WTC11 (cell line): Measurements from ENCODE around the gene PARD3B. TPM values are rescaled to one million over a fixed set of nuclear protein-coding genes. Genes with fewer than 3 reads are reported as not detected.

Source experiments
- ATAC-seq: fragments of 200-7000 bp; cut with Tn5 transposase; 2 replicates; pipeline ENCODE4 v1.10.0; 2021; ENCODE audit warnings: mild to moderate bottlenecking, moderate library complexity
- CTCF ChIA-PET: fragments of 300-600 bp; sonication (Branson Sonifier 250); formaldehyde crosslinking; loops from one replicate; lab custom pipeline; 2021; ENCODE audit warnings: antibody characterized with exemption; lab: Charles Lee
- POLR2A ChIA-PET: fragments of 350-600 bp; sonication (Branson Sonifier 250); formaldehyde crosslinking; loops from one replicate; lab custom pipeline; 2021; ENCODE audit warnings: antibody characterized with exemption; lab: Charles Lee
- DNase-seq: peaks from one replicate; pipeline ENCODE4 v3.0.0; 2021; ENCODE audit warnings: low spot score
- H3K27ac Mint-ChIP-seq: 2 replicates; pipeline ENCODE4 v1.8.0; 2021; ENCODE audit warnings: mixed read lengths
- H3K27me3 Mint-ChIP-seq: 2 replicates; pipeline ENCODE4 v1.8.0; 2021; ENCODE audit warnings: low read depth, mild to moderate bottlenecking, moderate library complexity, mixed read lengths
- H3K36me3 Mint-ChIP-seq: 2 replicates; pipeline ENCODE4 v1.8.0; 2021; ENCODE audit warnings: mixed read lengths
- H3K4me1 Mint-ChIP-seq: 2 replicates; pipeline ENCODE4 v1.8.0; 2022; ENCODE audit warnings: mixed read lengths
- H3K4me3 Mint-ChIP-seq: 2 replicates; pipeline ENCODE4 v1.8.0; 2021; ENCODE audit warnings: mild to moderate bottlenecking, moderate library complexity, mixed read lengths
- H3K9me3 Mint-ChIP-seq: 2 replicates; pipeline ENCODE4 v1.8.0; 2021; ENCODE audit warnings: mixed read lengths
- CTCF ChIP-seq: fragments of 200-600 bp; IDR thresholded peaks from 2 replicates; pipeline ENCODE4 v1.8.0; 2022; ENCODE audit warnings: antibody characterized with exemption
- EMX1 ChIP-seq: fragments of 250-450 bp; sonication (Bioruptor Pico); IDR thresholded peaks from 2 replicates; pipeline ENCODE4 v1.8.0; 2021; ENCODE audit warnings: mild to moderate bottlenecking
- FOXJ3 ChIP-seq: sonication (generic); formaldehyde crosslinking; IDR thresholded peaks from 2 replicates; pipeline ENCODE4 v1.9.0; 2021; ENCODE audit warnings: missing genetic modification reagents, mild to moderate bottlenecking, borderline replicate concordance
- GTF2I ChIP-seq: fragments of 250-450 bp; sonication (Bioruptor Pico); conservative IDR thresholded peaks from 2 replicates; pipeline ENCODE4 v1.4.0; 2021; ENCODE audit warnings: mild to moderate bottlenecking
- KAT7 ChIP-seq: sonication (generic); formaldehyde crosslinking; IDR thresholded peaks from 2 replicates; pipeline ENCODE4 v1.8.1; 2023; ENCODE audit warnings: missing genetic modification reagents, mild to moderate bottlenecking, borderline replicate concordance
- MYBL2 ChIP-seq: sonication (generic); formaldehyde crosslinking; IDR thresholded peaks from 2 replicates; pipeline ENCODE4 v1.8.1; 2023; ENCODE audit warnings: mild to moderate bottlenecking, moderate library complexity, missing genetic modification reagents
- NFE2L1 ChIP-seq: sonication (generic); formaldehyde crosslinking; IDR thresholded peaks from 2 replicates; pipeline ENCODE4 v1.8.1; 2023; ENCODE audit warnings: missing genetic modification reagents
- RELA ChIP-seq: sonication (generic); formaldehyde crosslinking; IDR thresholded peaks from 2 replicates; pipeline ENCODE4 v1.8.1; 2022; ENCODE audit warnings: missing genetic modification reagents, mild to moderate bottlenecking, borderline replicate concordance
- SMAD3 ChIP-seq: sonication (generic); formaldehyde crosslinking; IDR thresholded peaks from 2 replicates; pipeline ENCODE4 v1.8.0; 2022; ENCODE audit warnings: missing genetic modification reagents, mild to moderate bottlenecking, borderline replicate concordance
- SP1 ChIP-seq: sonication (generic); formaldehyde crosslinking; conservative IDR thresholded peaks from 2 replicates; pipeline ENCODE4 v1.8.1; 2022; ENCODE audit warnings: missing genetic modification reagents
- ZBTB21 ChIP-seq: sonication (generic); formaldehyde crosslinking; IDR thresholded peaks from 2 replicates; pipeline ENCODE4 v1.8.1; 2023; ENCODE audit warnings: mild to moderate bottlenecking, missing genetic modification reagents, borderline replicate concordance
- ZNF263 ChIP-seq: sonication (generic); formaldehyde crosslinking; IDR thresholded peaks from 2 replicates; pipeline ENCODE4 v1.8.1; 2022; ENCODE audit warnings: low read depth, mild to moderate bottlenecking, moderate library complexity, missing genetic modification reagents
- ZNF416 ChIP-seq: fragments of 250-450 bp; sonication (Bioruptor Pico); IDR thresholded peaks from 2 replicates; pipeline ENCODE4 v1.9.0; 2021; ENCODE audit warnings: mild to moderate bottlenecking, inconsistent platforms
- total RNA-seq: library from RNA; stranded (reverse); gene quantifications from 3 replicates; pipeline ENCODE4 v1.2.3, GENCODE V29; 2021
- TF ChIP-seq, protein P1 (sequence below): sonication (generic); formaldehyde crosslinking; conservative IDR thresholded peaks from 2 replicates; pipeline ENCODE4 v1.8.1; 2022; ENCODE audit warnings: mild to moderate bottlenecking, missing genetic modification reagents
- TF ChIP-seq, protein P2 (sequence below): fragments of 250-450 bp; sonication (Bioruptor Pico); IDR thresholded peaks from 2 replicates; pipeline ENCODE4 v1.9.0; 2021; ENCODE audit warnings: mild to moderate bottlenecking, borderline replicate concordance
- TF ChIP-seq, protein P3 (sequence below): fragments of 250-450 bp; sonication (Bioruptor Pico); IDR thresholded peaks from 2 replicates; pipeline ENCODE4 v1.9.0; 2021; ENCODE audit warnings: moderate library complexity, mild to moderate bottlenecking, inconsistent platforms, borderline replicate concordance

PARD3B gene
- total RNA-seq, 1 experiment from 2014 or later, result 5.6 TPM

DNA sequence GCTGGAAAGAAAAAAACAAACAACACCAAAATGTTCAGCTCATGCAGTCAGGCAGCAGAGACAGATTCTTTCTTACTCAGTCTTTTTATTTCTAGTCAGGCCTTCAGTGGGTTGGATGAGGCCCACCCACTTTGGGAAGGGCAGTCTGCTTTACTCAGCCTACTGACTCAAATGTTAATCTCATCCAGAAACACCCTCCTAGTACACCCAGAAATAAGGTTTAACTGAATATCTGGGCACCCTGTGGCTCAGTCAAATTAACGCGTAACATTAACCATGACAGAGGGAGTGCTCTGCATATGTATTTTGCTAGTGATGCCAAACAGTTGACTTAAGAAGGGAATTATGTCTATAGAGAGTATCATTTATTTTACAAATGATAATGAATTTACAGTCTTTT is 401.6 kb downstream of the PARD3B start (continued):
- TF ChIP-seq SMAD3 (CRISPR knock-in tag) (no peak), NFE2L1 (no peak), RELA (no peak), KAT7 (CRISPR knock-in tag) (no peak), ZNF416 (no peak), SP1 (CRISPR knock-in tag) (no peak), ZBTB21 (CRISPR knock-in tag) (no peak), EMX1 (CRISPR knock-in tag) (no peak)
- TF ChIP-seq, protein P1, sequence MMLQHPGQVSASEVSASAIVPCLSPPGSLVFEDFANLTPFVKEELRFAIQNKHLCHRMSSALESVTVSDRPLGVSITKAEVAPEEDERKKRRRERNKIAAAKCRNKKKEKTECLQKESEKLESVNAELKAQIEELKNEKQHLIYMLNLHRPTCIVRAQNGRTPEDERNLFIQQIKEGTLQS, result no peak
- TF ChIP-seq, protein P2, sequence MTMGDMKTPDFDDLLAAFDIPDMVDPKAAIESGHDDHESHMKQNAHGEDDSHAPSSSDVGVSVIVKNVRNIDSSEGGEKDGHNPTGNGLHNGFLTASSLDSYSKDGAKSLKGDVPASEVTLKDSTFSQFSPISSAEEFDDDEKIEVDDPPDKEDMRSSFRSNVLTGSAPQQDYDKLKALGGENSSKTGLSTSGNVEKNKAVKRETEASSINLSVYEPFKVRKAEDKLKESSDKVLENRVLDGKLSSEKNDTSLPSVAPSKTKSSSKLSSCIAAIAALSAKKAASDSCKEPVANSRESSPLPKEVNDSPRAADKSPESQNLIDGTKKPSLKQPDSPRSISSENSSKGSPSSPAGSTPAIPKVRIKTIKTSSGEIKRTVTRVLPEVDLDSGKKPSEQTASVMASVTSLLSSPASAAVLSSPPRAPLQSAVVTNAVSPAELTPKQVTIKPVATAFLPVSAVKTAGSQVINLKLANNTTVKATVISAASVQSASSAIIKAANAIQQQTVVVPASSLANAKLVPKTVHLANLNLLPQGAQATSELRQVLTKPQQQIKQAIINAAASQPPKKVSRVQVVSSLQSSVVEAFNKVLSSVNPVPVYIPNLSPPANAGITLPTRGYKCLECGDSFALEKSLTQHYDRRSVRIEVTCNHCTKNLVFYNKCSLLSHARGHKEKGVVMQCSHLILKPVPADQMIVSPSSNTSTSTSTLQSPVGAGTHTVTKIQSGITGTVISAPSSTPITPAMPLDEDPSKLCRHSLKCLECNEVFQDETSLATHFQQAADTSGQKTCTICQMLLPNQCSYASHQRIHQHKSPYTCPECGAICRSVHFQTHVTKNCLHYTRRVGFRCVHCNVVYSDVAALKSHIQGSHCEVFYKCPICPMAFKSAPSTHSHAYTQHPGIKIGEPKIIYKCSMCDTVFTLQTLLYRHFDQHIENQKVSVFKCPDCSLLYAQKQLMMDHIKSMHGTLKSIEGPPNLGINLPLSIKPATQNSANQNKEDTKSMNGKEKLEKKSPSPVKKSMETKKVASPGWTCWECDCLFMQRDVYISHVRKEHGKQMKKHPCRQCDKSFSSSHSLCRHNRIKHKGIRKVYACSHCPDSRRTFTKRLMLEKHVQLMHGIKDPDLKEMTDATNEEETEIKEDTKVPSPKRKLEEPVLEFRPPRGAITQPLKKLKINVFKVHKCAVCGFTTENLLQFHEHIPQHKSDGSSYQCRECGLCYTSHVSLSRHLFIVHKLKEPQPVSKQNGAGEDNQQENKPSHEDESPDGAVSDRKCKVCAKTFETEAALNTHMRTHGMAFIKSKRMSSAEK (CRISPR knock-in tag), result no peak

DNA sequence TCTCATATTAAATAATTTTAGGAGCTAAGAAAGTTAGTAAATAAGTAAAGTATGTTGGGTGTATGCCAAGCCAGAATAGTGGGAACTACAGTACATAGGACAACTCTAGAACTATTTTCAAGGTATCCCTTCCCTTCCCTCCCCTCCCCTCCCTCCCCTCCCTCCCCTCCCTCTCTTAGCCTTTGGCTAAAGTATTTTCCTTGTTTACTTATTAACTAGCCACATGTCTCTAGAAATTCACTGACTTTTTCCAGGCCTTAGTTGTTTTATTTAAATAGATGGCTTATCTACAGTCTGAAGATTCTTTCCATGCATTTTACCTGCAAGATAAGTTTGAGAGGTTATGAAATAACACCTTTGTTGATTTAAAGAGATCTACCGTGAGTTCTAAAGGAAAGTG is 402.1 kb downstream of the PARD3B start:
- H3K4me3 Mint-ChIP-seq, result no peak overlapping the region
- CTCF ChIA-PET, result no interaction called here

More for the DNA sequence above, 402.1 kb downstream of the PARD3B start:
- DNase-seq (no peak), ATAC-seq (no peak)
- no peak overlapping the region for H3K27ac Mint-ChIP-seq
- peaks cover 34% of the 10 kb centered on the region for H3K9me3 Mint-ChIP-seq
- H3K36me3 Mint-ChIP-seq, result peaks cover 14% of the 10 kb centered on the region
- TF ChIP-seq ZNF263 (no peak), SMAD3 (CRISPR knock-in tag) (no peak), GTF2I (CRISPR knock-in tag) (no peak), CTCF (no peak), FOXJ3 (no peak), MYBL2 (CRISPR knock-in tag) (no peak), KAT7 (CRISPR knock-in tag) (no peak)
- TF ChIP-seq, protein P3, sequence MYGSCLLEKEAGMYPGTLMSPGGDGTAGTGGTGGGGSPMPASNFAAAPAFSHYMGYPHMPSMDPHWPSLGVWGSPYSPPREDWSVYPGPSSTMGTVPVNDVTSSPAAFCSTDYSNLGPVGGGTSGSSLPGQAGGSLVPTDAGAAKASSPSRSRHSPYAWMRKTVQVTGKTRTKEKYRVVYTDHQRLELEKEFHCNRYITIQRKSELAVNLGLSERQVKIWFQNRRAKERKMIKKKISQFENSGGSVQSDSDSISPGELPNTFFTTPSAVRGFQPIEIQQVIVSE (CRISPR knock-in tag), result no peak
- H3K27me3 Mint-ChIP-seq, result no peaks in the 10 kb centered on the region
- POLR2A ChIA-PET, result no interaction called here
- H3K4me1 Mint-ChIP-seq, result peaks cover 6% of the 10 kb centered on the region; the same call in 1 of the 2 replicates
